Thyroid gland (tissue), 4 donors: Measurements from ENCODE around the gene SLC12A1.

Source experiments
- POLR2A ChIP-seq, 2 donors: fragments of 450-650 bp; IDR thresholded peaks; one replicate each; pipeline ENCODE4 v1.6.1; 2017; ENCODE audit warnings: antibody characterized with exemption in 2 of 2, mild to moderate bottlenecking in 2 of 2, moderate library complexity in 1 of 2
- TF ChIP-seq, protein P1 (sequence below), 6 experiments: fragments of 200-600 bp in 3 of 6; fragments of 450-650 bp in 3 of 6; sonication (generic) in 3 of 6; IDR thresholded peaks; one replicate each; pipeline ENCODE4 v1.5.1; 2016 to 2019; ENCODE audit warnings: antibody characterized with exemption in 6 of 6, mild to moderate bottlenecking in 2 of 6, inconsistent platforms in 1 of 6, moderate library complexity in 1 of 6

DNA sequence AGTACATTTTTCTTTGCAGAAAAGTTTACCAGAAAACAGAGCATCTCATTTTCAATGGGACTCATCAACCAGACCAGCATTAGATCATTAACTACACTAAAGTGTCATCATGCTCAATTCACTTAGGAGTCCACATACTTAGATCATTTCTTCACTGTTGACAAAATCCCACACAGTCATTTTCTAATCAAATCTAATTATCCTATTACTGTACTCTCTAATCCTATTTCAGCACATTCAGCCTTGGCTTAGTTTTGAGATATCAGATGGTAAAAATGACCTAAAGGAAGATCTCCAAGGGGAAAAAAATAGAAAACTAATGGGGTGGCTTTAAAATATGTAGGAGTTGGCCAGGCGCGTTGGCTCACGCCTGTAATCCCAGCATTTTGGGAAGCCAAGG is 19.8 kb upstream of the SLC12A1 start:
- TF ChIP-seq, protein P1, sequence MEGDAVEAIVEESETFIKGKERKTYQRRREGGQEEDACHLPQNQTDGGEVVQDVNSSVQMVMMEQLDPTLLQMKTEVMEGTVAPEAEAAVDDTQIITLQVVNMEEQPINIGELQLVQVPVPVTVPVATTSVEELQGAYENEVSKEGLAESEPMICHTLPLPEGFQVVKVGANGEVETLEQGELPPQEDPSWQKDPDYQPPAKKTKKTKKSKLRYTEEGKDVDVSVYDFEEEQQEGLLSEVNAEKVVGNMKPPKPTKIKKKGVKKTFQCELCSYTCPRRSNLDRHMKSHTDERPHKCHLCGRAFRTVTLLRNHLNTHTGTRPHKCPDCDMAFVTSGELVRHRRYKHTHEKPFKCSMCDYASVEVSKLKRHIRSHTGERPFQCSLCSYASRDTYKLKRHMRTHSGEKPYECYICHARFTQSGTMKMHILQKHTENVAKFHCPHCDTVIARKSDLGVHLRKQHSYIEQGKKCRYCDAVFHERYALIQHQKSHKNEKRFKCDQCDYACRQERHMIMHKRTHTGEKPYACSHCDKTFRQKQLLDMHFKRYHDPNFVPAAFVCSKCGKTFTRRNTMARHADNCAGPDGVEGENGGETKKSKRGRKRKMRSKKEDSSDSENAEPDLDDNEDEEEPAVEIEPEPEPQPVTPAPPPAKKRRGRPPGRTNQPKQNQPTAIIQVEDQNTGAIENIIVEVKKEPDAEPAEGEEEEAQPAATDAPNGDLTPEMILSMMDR (IDR thresholded peaks at IDR 0.05), result no peak
- TF ChIP-seq POLR2A (IDR thresholded peaks at IDR 0.05), result no peak
